ENCODE measurements around the gene ARHGEF16.

The ARHGEF16 gene

GRCh38 chr1:3519301-3519885, 64.9 kb downstream of the ARHGEF16 start:
- no peak for DNase-seq (ENCODE audit: low read depth)

- DNase-seq (ENCODE audit: low read depth), result no peak
Observed at GRCh38 chr1:3520419-3521378, 66.2 kb downstream of the ARHGEF16 start.

GRCh38 chr1:3521426-3521825, 67.0 kb downstream of the ARHGEF16 start:
- no peak for DNase-seq (ENCODE audit: low read depth)

- DNase-seq (ENCODE audit: low read depth), result no peak
Observed at GRCh38 chr1:3522112-3522511, 67.6 kb downstream of the ARHGEF16 start.

GRCh38 chr1:3522564-3523265, 68.2 kb downstream of the ARHGEF16 start:
- DNase-seq (ENCODE audit: low read depth), result peak; percentile 23

- DNase-seq (ENCODE audit: low read depth), result no peak
Observed at GRCh38 chr1:3523980-3524379, 69.5 kb downstream of the ARHGEF16 start.

GRCh38 chr1:3524556-3525203, 70.2 kb downstream of the ARHGEF16 start:
- DNase-seq (ENCODE audit: low read depth), result no peak

- no peak for DNase-seq (ENCODE audit: low read depth)
Observed at GRCh38 chr1:3525551-3526482, 71.4 kb downstream of the ARHGEF16 start.

GRCh38 chr1:3527774-3528173, 73.3 kb downstream of the ARHGEF16 start:
- DNase-seq (ENCODE audit: low read depth), result no peak

- DNase-seq (ENCODE audit: low read depth), result no peak
Observed at GRCh38 chr1:3529099-3529729, 74.7 kb downstream of the ARHGEF16 start.

- no peak for DNase-seq (ENCODE audit: low read depth)
Observed at GRCh38 chr1:3530086-3530925, 75.8 kb downstream of the ARHGEF16 start.
